Endothelial cell (in vitro differentiated cells): ENCODE measurements around the gene SLC2A14. TPM values are rescaled to one million over a fixed set of nuclear protein-coding genes. Genes with fewer than 3 reads are reported as not detected.
"Not testable (repeated sequence)": the region's sequence is repeated elsewhere in the genome, so short reads cannot be mapped to it uniquely, and the experiment has no call there.

Experiments used
- DNase-seq: peaks from one replicate; pipeline ENCODE4 v3.0.0; 2021; ENCODE audit warnings: low spot score
- H3K27ac Mint-ChIP-seq: one replicate; pipeline ENCODE4 v1.8.0; 2021; ENCODE audit warnings: mixed read lengths, inconsistent platforms; ENCODE audit not compliant: unreplicated experiment
- H3K27me3 Mint-ChIP-seq: one replicate; pipeline ENCODE4 v1.8.0; 2021; ENCODE audit warnings: mild to moderate bottlenecking, moderate library complexity, mixed read lengths, inconsistent platforms; ENCODE audit not compliant: unreplicated experiment
- H3K36me3 Mint-ChIP-seq: one replicate; pipeline ENCODE4 v1.8.0; 2021; ENCODE audit warnings: mild to moderate bottlenecking, low read depth, mixed read lengths, inconsistent platforms; ENCODE audit not compliant: unreplicated experiment
- H3K4me1 Mint-ChIP-seq: one replicate; pipeline ENCODE4 v1.8.0; 2021; ENCODE audit warnings: mild to moderate bottlenecking, mixed read lengths, inconsistent platforms; ENCODE audit not compliant: unreplicated experiment
- H3K4me3 Mint-ChIP-seq: one replicate; pipeline ENCODE4 v1.8.0; 2021; ENCODE audit warnings: mild to moderate bottlenecking, mixed read lengths, inconsistent platforms; ENCODE audit not compliant: unreplicated experiment
- H3K9me3 Mint-ChIP-seq: one replicate; pipeline ENCODE4 v1.8.0; 2021; ENCODE audit warnings: mixed read lengths, inconsistent platforms; ENCODE audit not compliant: unreplicated experiment
- total RNA-seq: library from RNA; stranded (reverse); fragmentation: NEBNext Ultra II Directional; extraction: Animal tissue kit (Norgen Biotek cat#: 25700); gene quantifications from one replicate; pipeline ENCODE4 v1.2.1, GENCODE V29; 2021; ENCODE audit not compliant: unreplicated experiment
- TF ChIP-seq, protein P1 (sequence below): fragments of 200-600 bp; sonication (generic); IDR thresholded peaks from one replicate; pipeline ENCODE4 v1.5.0; 2021; ENCODE audit warnings: antibody characterized with exemption; ENCODE audit not compliant: unreplicated experiment

The SLC2A14 gene
- total RNA-seq, 1 donor from 2014 or later: 0.64 TPM

DNA sequence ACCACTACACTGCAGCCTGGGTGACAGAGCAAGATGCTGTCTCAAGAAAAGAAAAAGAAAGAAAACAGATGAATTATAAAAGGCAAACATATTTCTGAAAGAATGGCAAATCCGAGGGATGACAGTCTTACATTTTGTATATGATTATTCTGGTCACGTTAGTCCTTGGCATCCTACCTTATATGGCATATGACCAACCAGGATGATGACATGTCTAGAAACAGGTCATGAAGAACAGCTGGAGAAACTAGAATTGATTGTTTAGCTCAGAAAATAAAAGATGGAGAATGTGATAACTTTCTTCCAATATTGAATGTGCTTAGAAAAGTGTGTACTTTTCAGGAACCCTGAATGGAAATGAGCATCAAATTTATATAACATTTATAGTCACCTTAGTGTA, 19.2 kb downstream of the SLC2A14 start:
- peaks cover 5% of the 10 kb centered on the region for H3K4me1 Mint-ChIP-seq
- DNase-seq: no peak
- no peaks in the 10 kb centered on the region for H3K9me3 Mint-ChIP-seq
- H3K4me3 Mint-ChIP-seq: no peak overlapping the region
- H3K27ac Mint-ChIP-seq: no peak overlapping the region
- peaks cover 8% of the 10 kb centered on the region for H3K36me3 Mint-ChIP-seq
- TF ChIP-seq, protein P1, sequence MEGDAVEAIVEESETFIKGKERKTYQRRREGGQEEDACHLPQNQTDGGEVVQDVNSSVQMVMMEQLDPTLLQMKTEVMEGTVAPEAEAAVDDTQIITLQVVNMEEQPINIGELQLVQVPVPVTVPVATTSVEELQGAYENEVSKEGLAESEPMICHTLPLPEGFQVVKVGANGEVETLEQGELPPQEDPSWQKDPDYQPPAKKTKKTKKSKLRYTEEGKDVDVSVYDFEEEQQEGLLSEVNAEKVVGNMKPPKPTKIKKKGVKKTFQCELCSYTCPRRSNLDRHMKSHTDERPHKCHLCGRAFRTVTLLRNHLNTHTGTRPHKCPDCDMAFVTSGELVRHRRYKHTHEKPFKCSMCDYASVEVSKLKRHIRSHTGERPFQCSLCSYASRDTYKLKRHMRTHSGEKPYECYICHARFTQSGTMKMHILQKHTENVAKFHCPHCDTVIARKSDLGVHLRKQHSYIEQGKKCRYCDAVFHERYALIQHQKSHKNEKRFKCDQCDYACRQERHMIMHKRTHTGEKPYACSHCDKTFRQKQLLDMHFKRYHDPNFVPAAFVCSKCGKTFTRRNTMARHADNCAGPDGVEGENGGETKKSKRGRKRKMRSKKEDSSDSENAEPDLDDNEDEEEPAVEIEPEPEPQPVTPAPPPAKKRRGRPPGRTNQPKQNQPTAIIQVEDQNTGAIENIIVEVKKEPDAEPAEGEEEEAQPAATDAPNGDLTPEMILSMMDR: no peak
- no peaks in the 10 kb centered on the region for H3K27me3 Mint-ChIP-seq

DNA sequence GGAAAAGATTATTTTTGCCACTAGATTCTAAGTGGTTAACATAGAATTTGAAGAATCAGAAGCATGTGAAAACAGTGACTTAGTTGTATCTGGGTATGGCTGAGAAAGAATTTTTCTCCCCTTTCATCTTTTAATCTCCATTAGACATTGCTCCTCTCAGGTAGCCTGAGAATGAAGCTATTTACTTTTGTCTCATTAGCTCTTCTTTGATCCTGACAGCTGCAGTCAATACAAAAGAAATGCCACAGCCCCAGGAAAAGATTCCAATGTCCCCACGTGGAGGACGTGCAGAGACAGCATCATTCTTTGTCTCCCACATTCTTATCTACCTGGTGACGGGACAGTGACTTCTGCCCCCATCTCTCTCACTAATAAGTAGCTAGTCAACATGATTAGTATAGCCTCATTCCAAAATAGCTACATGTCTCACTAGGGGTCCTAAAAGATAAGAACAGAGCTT, 21.1 kb downstream of the SLC2A14 start:
- H3K9me3 Mint-ChIP-seq, H3K4me3 Mint-ChIP-seq, H3K27ac Mint-ChIP-seq, H3K27me3 Mint-ChIP-seq, DNase-seq: not testable (repeated sequence)
- Mint-ChIP-seq H3K36me3 (peaks cover 16% of the 10 kb centered on the region), H3K4me1 (peaks cover 18% of the 10 kb centered on the region)

DNA sequence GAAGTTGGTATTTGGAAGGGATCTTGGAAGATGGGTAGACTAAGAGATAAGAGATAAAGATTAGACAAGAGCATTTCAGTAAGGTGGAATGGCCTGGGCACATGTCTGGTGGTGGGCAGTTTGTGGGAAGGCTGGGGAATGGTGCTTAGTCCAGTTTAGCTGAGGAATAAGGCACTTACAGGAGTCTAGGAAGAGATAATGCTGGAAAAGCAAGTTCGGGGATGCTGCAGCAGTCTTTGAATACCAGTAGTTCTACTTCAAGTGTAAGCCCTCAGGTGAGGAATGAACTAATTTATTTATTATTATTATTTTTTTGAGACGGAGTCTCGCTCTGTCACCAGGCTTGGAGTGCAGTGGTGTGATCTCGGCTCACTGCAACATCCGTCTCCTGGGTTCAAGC, 22.6 kb downstream of the SLC2A14 start:
- not testable (repeated sequence) for H3K9me3 Mint-ChIP-seq, H3K27ac Mint-ChIP-seq, DNase-seq, H3K4me3 Mint-ChIP-seq, H3K27me3 Mint-ChIP-seq
- Mint-ChIP-seq H3K4me1 (peaks cover 26% of the 10 kb centered on the region), H3K36me3 (peaks cover 16% of the 10 kb centered on the region)

DNA sequence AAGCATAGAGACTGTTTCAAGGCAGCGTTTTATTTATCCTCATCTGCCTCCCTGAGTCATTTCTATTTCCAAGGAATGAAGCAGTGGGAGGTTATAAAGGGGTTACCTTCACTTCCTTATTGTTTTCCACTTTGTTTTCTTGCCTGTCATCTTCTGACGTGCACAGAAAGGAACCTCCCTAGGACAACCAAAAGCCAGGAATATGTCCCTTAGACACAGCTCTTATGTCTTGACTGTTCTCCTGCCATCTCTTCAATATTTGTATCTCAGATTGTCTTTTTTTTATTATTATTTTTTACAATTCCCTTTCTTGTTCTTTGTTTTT, 24.7 kb downstream of the SLC2A14 start:
- peaks cover 12% of the 10 kb centered on the region for H3K36me3 Mint-ChIP-seq
- H3K4me3 Mint-ChIP-seq, H3K9me3 Mint-ChIP-seq, DNase-seq, H3K27me3 Mint-ChIP-seq: not testable (repeated sequence)
- peak overlapping the region; percentile 68 for H3K27ac Mint-ChIP-seq
- H3K4me1 Mint-ChIP-seq: peaks cover 32% of the 10 kb centered on the region

DNA sequence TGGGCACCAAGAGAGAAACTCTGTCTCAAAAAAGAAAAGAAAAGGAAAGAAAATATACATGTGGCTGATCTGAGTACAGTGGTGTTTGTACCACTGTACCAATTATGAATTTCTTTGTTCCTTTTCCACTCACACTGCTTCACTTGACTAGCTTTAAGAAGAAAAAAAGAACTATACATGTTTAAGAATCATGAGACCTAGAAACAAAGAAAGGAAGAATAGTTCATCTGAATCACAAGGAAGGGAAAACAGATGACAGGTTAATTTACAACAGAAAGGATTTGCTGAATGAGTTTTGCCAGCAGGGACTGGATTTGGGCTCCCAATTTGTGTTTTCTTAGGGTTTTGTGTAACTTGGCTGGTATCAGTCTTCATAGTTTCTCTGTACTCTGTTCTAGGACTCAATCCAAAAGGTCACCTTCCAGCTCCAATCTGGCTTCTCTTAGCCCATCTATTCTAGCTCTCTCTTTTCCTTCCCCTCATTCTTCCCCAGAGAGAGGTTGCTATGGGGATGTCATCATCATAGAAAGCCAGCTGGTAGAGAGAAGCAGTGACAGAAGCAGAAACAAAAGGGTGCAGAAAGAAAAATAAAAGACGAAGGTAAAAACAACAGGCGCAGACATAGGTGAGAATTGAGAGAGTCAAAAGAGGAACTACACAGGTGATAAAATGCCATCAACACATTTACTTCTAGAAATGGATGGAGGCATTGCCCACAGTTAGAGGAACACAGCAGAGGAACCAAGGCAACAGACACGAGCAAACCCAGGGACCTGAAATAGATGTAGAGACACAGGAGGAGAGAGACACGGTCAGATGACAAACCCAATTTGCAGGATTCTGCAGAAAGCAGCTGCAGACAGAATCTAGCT, 25.3 kb downstream of the SLC2A14 start:
- Mint-ChIP-seq H3K4me3 (peak overlapping the region; percentile 49), H3K27ac (peak overlapping the region; percentile 98), H3K4me1 (peaks cover 34% of the 10 kb centered on the region), H3K36me3 (peaks cover 12% of the 10 kb centered on the region)
- not testable (repeated sequence) for H3K9me3 Mint-ChIP-seq, H3K27me3 Mint-ChIP-seq, DNase-seq

DNA sequence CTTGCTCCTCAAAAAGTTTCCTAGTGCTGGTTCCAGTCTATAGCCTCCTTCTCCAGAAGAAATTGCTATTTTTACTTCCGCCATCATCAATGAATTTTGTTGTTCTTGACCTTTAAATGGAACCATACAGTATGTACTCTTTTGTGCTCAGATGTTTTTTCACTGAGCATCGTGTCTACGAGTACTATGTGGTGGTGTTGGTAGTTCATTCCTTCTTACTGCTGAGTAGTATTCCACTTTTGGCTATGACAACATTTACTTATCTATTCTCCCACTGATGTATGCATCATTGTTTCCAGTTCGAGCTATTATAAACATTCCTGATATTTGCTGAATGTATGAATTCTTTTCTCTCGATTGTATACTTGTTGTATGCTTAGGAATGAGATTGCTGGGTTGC, 28.6 kb downstream of the SLC2A14 start:
- H3K36me3 Mint-ChIP-seq: peaks cover 8% of the 10 kb centered on the region
- H3K4me1 Mint-ChIP-seq: peaks cover 35% of the 10 kb centered on the region
- peak overlapping the region; percentile 83 for H3K4me3 Mint-ChIP-seq
- H3K9me3 Mint-ChIP-seq: no peaks in the 10 kb centered on the region
- DNase-seq: no peak
- TF ChIP-seq, protein P1: no peak
- H3K27ac Mint-ChIP-seq: peak overlapping the region; percentile 99
- peaks cover 3% of the 10 kb centered on the region for H3K27me3 Mint-ChIP-seq

DNA sequence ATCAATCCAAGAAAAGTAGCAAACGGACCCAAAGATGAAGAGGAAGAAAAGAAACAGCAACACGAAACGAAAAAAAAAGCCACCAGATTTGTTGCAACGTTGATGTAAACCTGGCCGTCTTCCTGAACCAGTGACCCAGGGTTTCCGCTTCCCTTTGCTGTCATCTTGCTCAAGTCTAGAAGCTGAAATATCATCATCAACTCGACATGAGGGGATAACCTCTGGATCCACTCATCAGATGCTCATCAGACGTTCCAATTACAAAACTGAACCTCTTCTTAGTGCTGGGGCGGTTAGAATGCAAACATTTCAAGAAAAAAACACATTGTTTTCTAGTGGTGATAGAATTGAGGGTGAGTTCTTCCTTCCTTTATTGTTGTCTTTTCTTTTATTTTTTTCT, 29.1 kb downstream of the SLC2A14 start:
- peak overlapping the region; percentile 99 for H3K27ac Mint-ChIP-seq
- DNase-seq, H3K36me3 Mint-ChIP-seq, H3K27me3 Mint-ChIP-seq, H3K9me3 Mint-ChIP-seq: not testable (repeated sequence)
- peaks cover 35% of the 10 kb centered on the region for H3K4me1 Mint-ChIP-seq
- peak overlapping the region; percentile 83 for H3K4me3 Mint-ChIP-seq

DNA sequence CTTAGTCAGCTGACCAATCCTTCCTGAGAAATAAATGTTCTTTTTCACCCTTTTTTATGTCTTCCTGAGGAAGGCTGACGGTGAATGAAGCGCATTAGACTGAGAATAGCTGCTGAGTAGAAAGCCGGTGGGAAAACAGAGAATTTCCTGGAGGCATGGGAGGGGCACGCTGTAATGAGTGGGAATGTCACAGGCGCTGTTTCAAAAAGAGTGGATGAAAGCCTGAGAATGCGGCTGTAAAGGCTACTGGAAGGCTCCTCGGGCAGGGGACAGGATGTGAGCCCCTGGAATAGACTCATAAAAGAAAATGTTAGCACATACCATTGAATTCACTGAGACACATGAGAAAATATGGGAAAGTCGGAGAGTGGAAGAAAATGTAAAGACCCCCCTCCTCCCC, 29.6 kb downstream of the SLC2A14 start:
- H3K9me3 Mint-ChIP-seq, H3K36me3 Mint-ChIP-seq, H3K4me3 Mint-ChIP-seq, H3K27me3 Mint-ChIP-seq: not testable (repeated sequence)
- peaks cover 32% of the 10 kb centered on the region for H3K4me1 Mint-ChIP-seq
- peak overlapping the region; percentile 83 for H3K27ac Mint-ChIP-seq
- DNase-seq: peak; percentile 19

DNA sequence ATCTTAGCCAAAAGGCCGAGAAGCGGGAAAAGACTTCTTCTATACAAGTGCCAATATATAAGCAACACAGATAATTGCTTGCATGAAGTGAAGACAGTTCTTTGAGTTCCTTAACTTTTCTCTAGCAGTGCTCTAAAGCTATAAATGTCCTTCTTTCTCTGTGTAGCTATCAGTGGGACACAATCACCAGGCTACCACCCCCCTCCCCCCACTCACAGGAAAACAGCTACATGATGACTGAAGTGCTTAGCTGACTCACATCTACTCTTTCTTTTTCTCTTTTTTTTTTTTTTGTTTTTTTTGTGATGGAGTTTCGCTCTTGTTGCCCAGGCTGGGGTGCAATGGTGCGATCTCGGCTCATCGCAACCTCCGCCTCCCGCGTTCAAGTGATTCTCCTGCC, 30.3 kb downstream of the SLC2A14 start:
- not testable (repeated sequence) for H3K36me3 Mint-ChIP-seq, H3K27me3 Mint-ChIP-seq, H3K9me3 Mint-ChIP-seq, DNase-seq, H3K4me3 Mint-ChIP-seq
- Mint-ChIP-seq H3K27ac (peak overlapping the region; percentile 83), H3K4me1 (peaks cover 27% of the 10 kb centered on the region)

DNA sequence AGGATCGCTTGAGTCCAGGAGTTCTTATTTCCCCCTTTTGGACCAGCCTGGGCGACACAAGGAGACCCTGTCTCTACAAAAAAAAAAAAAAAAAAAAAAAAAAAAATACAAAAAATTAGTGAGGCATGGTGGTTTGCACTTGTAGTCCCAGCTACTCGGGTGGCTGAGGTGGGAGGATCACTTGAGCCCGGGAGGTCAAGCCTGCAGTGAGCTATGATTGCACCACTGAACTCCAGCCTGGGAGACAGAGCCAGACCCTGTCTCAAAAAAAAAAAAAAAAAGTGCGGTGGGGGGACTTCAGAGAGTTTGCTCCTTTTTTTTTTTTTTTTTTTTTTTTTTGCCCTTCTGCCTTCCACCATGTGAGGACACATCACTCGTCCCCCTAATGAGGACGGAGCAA, 32.9 kb downstream of the SLC2A14 start:
- H3K9me3 Mint-ChIP-seq, H3K27ac Mint-ChIP-seq, H3K27me3 Mint-ChIP-seq, DNase-seq, H3K36me3 Mint-ChIP-seq, H3K4me3 Mint-ChIP-seq: not testable (repeated sequence)
- peaks cover 16% of the 10 kb centered on the region for H3K4me1 Mint-ChIP-seq
